IMR-90 (cell line): ENCODE results near the gene ST3GAL4. TPM values are rescaled to one million over a fixed set of nuclear protein-coding genes. Genes with fewer than 3 reads are reported as not detected.

Experiments used
- ATAC-seq: fragments of 200-7000 bp; cut with Tn5 transposase; 2 replicates; pipeline ENCODE4 v1.9.1; 2020; ENCODE audit warnings: low read depth, mild to moderate bottlenecking, moderate library complexity
- BruUV-seq: library from RNA; stranded (reverse); fragments of 400-500 nt; replicated peaks from 2 replicates; lab custom pipeline; 2021; lab: Mats Ljungman, UMichigan
- CTCF ChIA-PET: fragments of 300-600 bp; formaldehyde crosslinking; extraction: SDS; loops from one replicate; lab custom pipeline; 2021; ENCODE audit warnings: antibody characterized with exemption; lab: Yijun Ruan, JAX
- POLR2A ChIA-PET: fragments of 300-600 bp; sonication (Branson Sonifier 250); formaldehyde crosslinking; loops from one replicate; lab custom pipeline; 2022; ENCODE audit warnings: antibody characterized with exemption; ENCODE audit not compliant: unreplicated experiment; lab: Charles Lee
- DNase-seq: peaks from one replicate; pipeline ENCODE4 v3.0.0; 2013
- H2AFZ ChIP-seq: replicated peaks from 2 replicates; pipeline ENCODE3; 2013; ENCODE audit warnings: low read length, mild to moderate bottlenecking; ENCODE audit not compliant: poor library complexity
- H2AK5ac ChIP-seq: 2 replicates; pipeline ENCODE4 v1.6.1; 2013; ENCODE audit warnings: low read depth, low read length, inconsistent platforms
- H2AK9ac ChIP-seq: replicated peaks from 2 replicates; pipeline ENCODE3; 2013; ENCODE audit warnings: mild to moderate bottlenecking, low read depth, low read length, moderate library complexity; ENCODE audit not compliant: poor library complexity
- H2BK120ac ChIP-seq: 2 replicates; pipeline ENCODE4 v1.6.1; 2013; ENCODE audit warnings: low read depth, low read length, inconsistent platforms
- H2BK15ac ChIP-seq: 3 replicates; pipeline ENCODE4 v1.6.1; 2013; ENCODE audit warnings: low read depth, low read length, inconsistent platforms
- H2BK20ac ChIP-seq: 2 replicates; pipeline ENCODE4 v1.6.1; 2013; ENCODE audit warnings: low read depth, mild to moderate bottlenecking, inconsistent platforms, low read length, moderate library complexity
- H2BK5ac ChIP-seq: 2 replicates; pipeline ENCODE4 v1.6.1; 2013; ENCODE audit warnings: mild to moderate bottlenecking, low read depth, low read length, inconsistent platforms; ENCODE audit not compliant: poor library complexity, severe bottlenecking
- H3K14ac ChIP-seq: replicated peaks from 2 replicates; pipeline ENCODE4 v1.6.1; 2013; ENCODE audit warnings: low read depth, low read length, inconsistent platforms
- H3K18ac ChIP-seq: 2 replicates; pipeline ENCODE4 v1.6.1; 2013; ENCODE audit warnings: low read depth, low read length, control low read depth
- H3K23ac ChIP-seq: 2 replicates; pipeline ENCODE4 v1.6.1; 2013; ENCODE audit warnings: low read depth, low read length, inconsistent platforms
- H3K27ac ChIP-seq: 2 replicates; pipeline ENCODE4 v1.5.1; 2013; ENCODE audit warnings: mild to moderate bottlenecking, control low read depth, low read length; ENCODE audit not compliant: insufficient read depth
- H3K27me3 ChIP-seq: 2 replicates; pipeline ENCODE4 v1.6.1; 2013; ENCODE audit warnings: low read length; ENCODE audit not compliant: control insufficient read depth, insufficient read depth
- H3K36me3 ChIP-seq: 2 replicates; pipeline ENCODE4 v1.6.1; 2013; ENCODE audit warnings: low read length, mixed read lengths; ENCODE audit not compliant: control insufficient read depth, insufficient read depth
- H3K4ac ChIP-seq: 2 replicates; pipeline ENCODE4 v1.6.1; 2013; ENCODE audit warnings: low read depth, low read length, inconsistent platforms
- H3K4me1 ChIP-seq: 2 replicates; pipeline ENCODE4 v1.6.1; 2013; ENCODE audit warnings: low read length, mixed read lengths; ENCODE audit not compliant: control insufficient read depth, insufficient read depth
- H3K4me2 ChIP-seq: 2 replicates; pipeline ENCODE4 v1.6.1; 2013; ENCODE audit warnings: low read depth, mild to moderate bottlenecking, control low read depth, low read length, moderate library complexity
- H3K4me3 ChIP-seq: 2 replicates; pipeline ENCODE4 v1.5.1; 2013; ENCODE audit warnings: low read depth, mild to moderate bottlenecking, control low read depth, low read length, moderate library complexity; ENCODE audit not compliant: insufficient read depth
- H3K56ac ChIP-seq: 2 replicates; pipeline ENCODE4 v1.6.1; 2013; ENCODE audit warnings: low read length, inconsistent platforms; ENCODE audit not compliant: insufficient read depth; ENCODE audit errors: extremely low read depth
- H3K79me1 ChIP-seq, 2 experiments: 2 replicates each; pipeline ENCODE4 v1.6.1; 2013; ENCODE audit warnings: low read length in 2 of 2, inconsistent platforms in 1 of 2, low read depth in 1 of 2
- H3K9ac ChIP-seq: 2 replicates; pipeline ENCODE4 v1.6.1; 2013; ENCODE audit warnings: low read depth, low read length, control low read depth
- H3K9me1 ChIP-seq: 2 replicates; pipeline ENCODE4 v1.6.1; 2013; ENCODE audit warnings: low read length, inconsistent platforms; ENCODE audit not compliant: insufficient read depth
- H3K9me3 ChIP-seq: 2 replicates; pipeline ENCODE4 v1.6.1; 2013; ENCODE audit warnings: low read length; ENCODE audit not compliant: control insufficient read depth, insufficient read depth
- H4K20me1 ChIP-seq: 2 replicates; pipeline ENCODE4 v1.6.1; 2013; ENCODE audit warnings: low read length, inconsistent platforms; ENCODE audit not compliant: insufficient read depth
- H4K5ac ChIP-seq: 2 replicates; pipeline ENCODE4 v1.6.1; 2013; ENCODE audit warnings: mild to moderate bottlenecking, low read depth, low read length, control low read depth
- H4K8ac ChIP-seq, 2 experiments: 2 replicates each; pipeline ENCODE4 v1.6.1; 2013; ENCODE audit warnings: low read depth in 2 of 2, low read length in 2 of 2, control low read depth in 1 of 2, inconsistent platforms in 1 of 2
- H4K91ac ChIP-seq: 2 replicates; pipeline ENCODE4 v1.6.1; 2013; ENCODE audit warnings: low read depth, low read length, inconsistent platforms; ENCODE audit not compliant: insufficient read depth
- BHLHE40 ChIP-seq: fragments of 150-350 bp; IDR thresholded peaks from 2 replicates; pipeline ENCODE4 v1.6.1; 2016; ENCODE audit warnings: mild to moderate bottlenecking, low read depth, low read length
- CEBPB ChIP-seq: IDR thresholded peaks from 2 replicates; pipeline ENCODE4 v1.6.1; 2012; ENCODE audit warnings: low read depth, low read length, improper control_type of control experiment
- CHD1 ChIP-seq: IDR thresholded peaks from 2 replicates; pipeline ENCODE4 v1.6.1; 2012; ENCODE audit warnings: low read depth, low read length, improper control_type of control experiment
- FOS ChIP-seq: fragments of 150-350 bp; IDR thresholded peaks from 2 replicates; pipeline ENCODE4 v1.6.1; 2016; ENCODE audit warnings: low read depth, low read length
- MAFK ChIP-seq: IDR thresholded peaks from 2 replicates; pipeline ENCODE4 v1.6.1; 2012; ENCODE audit warnings: low read depth, low read length, improper control_type of control experiment
- MAZ ChIP-seq: IDR thresholded peaks from 2 replicates; pipeline ENCODE4 v1.6.1; 2012; ENCODE audit warnings: low read depth, mild to moderate bottlenecking, low read length, improper control_type of control experiment, moderate library complexity, borderline replicate concordance
- MXI1 ChIP-seq: IDR thresholded peaks from 2 replicates; pipeline ENCODE4 v1.6.1; 2012; ENCODE audit warnings: low read depth, mild to moderate bottlenecking, low read length, moderate library complexity, borderline replicate concordance
- NFE2L2 ChIP-seq: fragments of 150-350 bp; IDR thresholded peaks from 2 replicates; pipeline ENCODE4 v1.6.1; 2016; ENCODE audit warnings: low read depth, mild to moderate bottlenecking, low read length
- POLR2A ChIP-seq: IDR thresholded peaks from 2 replicates; pipeline ENCODE4 v1.6.1; 2012; ENCODE audit warnings: mild to moderate bottlenecking, low read depth, low read length
- RAD21 ChIP-seq: IDR thresholded peaks from 2 replicates; pipeline ENCODE4 v1.6.1; 2012; ENCODE audit warnings: low read length, improper control_type of control experiment
- RCOR1 ChIP-seq: IDR thresholded peaks from 2 replicates; pipeline ENCODE4 v1.6.1; 2012; ENCODE audit warnings: mild to moderate bottlenecking, low read length, improper control_type of control experiment; ENCODE audit not compliant: insufficient replicate concordance
- RFX5 ChIP-seq: IDR thresholded peaks from 2 replicates; pipeline ENCODE4 v1.8.0; 2012; ENCODE audit warnings: low read depth, mild to moderate bottlenecking, low read length, moderate library complexity
- SMC3 ChIP-seq: fragments of 150-350 bp; IDR thresholded peaks from 2 replicates; pipeline ENCODE4 v1.6.1; 2016; ENCODE audit warnings: low read depth, mild to moderate bottlenecking, antibody characterized with exemption, low read length, moderate library complexity
- USF2 ChIP-seq: fragments of 150-350 bp; IDR thresholded peaks from 2 replicates; pipeline ENCODE4 v1.6.1; 2017; ENCODE audit warnings: mild to moderate bottlenecking, antibody characterized with exemption, low read length, low read depth
- WGBS, 2 experiments: methylation state at CpG; one replicate each; pipeline versions ENCODE4 v1.1.5 to v1.1.7; 2013; ENCODE audit warnings: missing lambda C conversion rate in 2 of 2; ENCODE audit not compliant: insufficient read length in 1 of 2; ENCODE audit errors: extremely low coverage in 2 of 2; 5-methylcytosine and 5-hydroxymethylcytosine counted together
- dilution Hi-C: fragments of 300-500 bp; cut with HindIII; formaldehyde crosslinking; loops from one replicate; pipeline ENCODE4 v1.14.3; 2018; ENCODE audit warnings: low sequenced_read_pairs; ENCODE audit not compliant: unreplicated experiment
- in situ Hi-C: fragments of 300-500 bp; cut with MboI; formaldehyde crosslinking; loops from 3 replicates; pipeline ENCODE4 v1.14.3; 2019; ENCODE audit warnings: low sequenced_read_pairs, inconsistent platforms, mixed read lengths
- intact Hi-C: fragments of 100-400 bp; cut with micrococcal nuclease; formaldehyde crosslinking; loops from 2 replicates; pipeline ENCODE4 v1.10.0; 2022
- polyA plus RNA-seq, 3 experiments: library from polyadenylated mRNA; depleted of rRNA; stranded (reverse); fragments of >200 nt; gene quantifications; 2 replicates each; pipeline ENCODE4 v1.2.3, GENCODE V29; 2012; ENCODE audit warnings: low replicate concordance in 1 of 3
- total RNA-seq: library from RNA; depleted of rRNA; stranded (reverse); fragments of >200 nt; gene quantifications from 2 replicates; pipeline ENCODE4 v1.2.3, GENCODE V29; 2012
- TF ChIP-seq, protein P1 (sequence below): fragments of 150-350 bp; IDR thresholded peaks from 2 replicates; pipeline ENCODE4 v1.6.1; 2016; ENCODE audit warnings: low read depth, mild to moderate bottlenecking, low read length, moderate library complexity, borderline replicate concordance
- TF ChIP-seq, protein P2 (sequence below): conservative IDR thresholded peaks from 2 replicates; pipeline ENCODE4 v1.5.1; 2012; ENCODE audit warnings: mild to moderate bottlenecking, low read depth, low read length, improper control_type of control experiment

The ST3GAL4 gene
- total and polyA plus RNA-seq, 2 of the 4 experiments (the other 2 are of a cell fraction) = 17.0 to 19.7 TPM

GRCh38 chr11:126333142-126333541 lies 22.3 kb upstream of the ST3GAL4 start:
- Histone ChIP-seq H3K36me3 (no peaks in the 10 kb centered on the region), H3K27me3 (no peaks in the 10 kb centered on the region), H2BK5ac (no peak overlapping the region), H2BK20ac (peak overlapping the region; percentile 0), H2BK120ac (peak overlapping the region; percentile 3; the same call in 1 of the 2 replicates), H3K23ac (no peak overlapping the region), H3K4me2 (no peak overlapping the region), H4K5ac (no peak overlapping the region), H4K8ac (no peak overlapping the region), H2AFZ (no peak overlapping the region), H2AK5ac (peak overlapping the region; percentile 37; the same call in 1 of the 2 replicates), H3K14ac (no peak overlapping the region), H2BK15ac (no peak overlapping the region), H3K4me3 (no peak overlapping the region), H3K9me1 (peaks cover 21% of the 10 kb centered on the region), H2AK9ac (no peak overlapping the region), H3K79me1 (peaks cover 0 to 11% of the 10 kb centered on the region in 2 experiments; a peak in 2 of 4 replicates), H3K9ac (no peak overlapping the region), H3K18ac (no peak overlapping the region), H4K20me1 (peaks cover 4% of the 10 kb centered on the region; the same call in 1 of the 2 replicates), H3K4ac (peak overlapping the region; percentile 33; the same call in 1 of the 2 replicates), H3K56ac (no peak overlapping the region), H3K4me1 (peaks cover 11% of the 10 kb centered on the region), H4K91ac (no peak overlapping the region), H3K9me3 (no peaks in the 10 kb centered on the region), H3K27ac (no peak overlapping the region)
- TF ChIP-seq CHD1 (no peak), MAZ (no peak), RCOR1 (no peak), SMC3 (no peak), USF2 (no peak), CEBPB (no peak), MAFK (no peak), BHLHE40 (no peak), FOS (no peak), NFE2L2 (no peak), RAD21 (no peak), POLR2A (no peak), MXI1 (no peak), RFX5 (no peak)
- TF ChIP-seq, protein P1, sequence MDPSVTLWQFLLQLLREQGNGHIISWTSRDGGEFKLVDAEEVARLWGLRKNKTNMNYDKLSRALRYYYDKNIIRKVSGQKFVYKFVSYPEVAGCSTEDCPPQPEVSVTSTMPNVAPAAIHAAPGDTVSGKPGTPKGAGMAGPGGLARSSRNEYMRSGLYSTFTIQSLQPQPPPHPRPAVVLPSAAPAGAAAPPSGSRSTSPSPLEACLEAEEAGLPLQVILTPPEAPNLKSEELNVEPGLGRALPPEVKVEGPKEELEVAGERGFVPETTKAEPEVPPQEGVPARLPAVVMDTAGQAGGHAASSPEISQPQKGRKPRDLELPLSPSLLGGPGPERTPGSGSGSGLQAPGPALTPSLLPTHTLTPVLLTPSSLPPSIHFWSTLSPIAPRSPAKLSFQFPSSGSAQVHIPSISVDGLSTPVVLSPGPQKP = no peak
- TF ChIP-seq, protein P2, sequence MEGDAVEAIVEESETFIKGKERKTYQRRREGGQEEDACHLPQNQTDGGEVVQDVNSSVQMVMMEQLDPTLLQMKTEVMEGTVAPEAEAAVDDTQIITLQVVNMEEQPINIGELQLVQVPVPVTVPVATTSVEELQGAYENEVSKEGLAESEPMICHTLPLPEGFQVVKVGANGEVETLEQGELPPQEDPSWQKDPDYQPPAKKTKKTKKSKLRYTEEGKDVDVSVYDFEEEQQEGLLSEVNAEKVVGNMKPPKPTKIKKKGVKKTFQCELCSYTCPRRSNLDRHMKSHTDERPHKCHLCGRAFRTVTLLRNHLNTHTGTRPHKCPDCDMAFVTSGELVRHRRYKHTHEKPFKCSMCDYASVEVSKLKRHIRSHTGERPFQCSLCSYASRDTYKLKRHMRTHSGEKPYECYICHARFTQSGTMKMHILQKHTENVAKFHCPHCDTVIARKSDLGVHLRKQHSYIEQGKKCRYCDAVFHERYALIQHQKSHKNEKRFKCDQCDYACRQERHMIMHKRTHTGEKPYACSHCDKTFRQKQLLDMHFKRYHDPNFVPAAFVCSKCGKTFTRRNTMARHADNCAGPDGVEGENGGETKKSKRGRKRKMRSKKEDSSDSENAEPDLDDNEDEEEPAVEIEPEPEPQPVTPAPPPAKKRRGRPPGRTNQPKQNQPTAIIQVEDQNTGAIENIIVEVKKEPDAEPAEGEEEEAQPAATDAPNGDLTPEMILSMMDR = no peak
- BruUV-seq = no TSS peak
- ChIA-PET CTCF (no interaction called here), POLR2A (no interaction called here)
- 63% methylated on average over 2 of the region's 7 CpGs; no CpG with 5 or more reads in 1 of the 2 experiments for WGBS, 2 experiments
- dilution Hi-C loops (no loop called here), intact Hi-C loops (no loop called here), in situ Hi-C loops (no loop called here)
- DNase-seq (no peak), ATAC-seq (no peak)
